Hepatic stellate cell (primary cell): Measurements from ENCODE around the gene ING4.
"Not testable (repeated sequence)": the region's sequence is repeated elsewhere in the genome, so short reads cannot be mapped to it uniquely, and the experiment has no call there.

Experiments used
- DNase-seq: peaks from one replicate; pipeline ENCODE4 v3.0.0; 2011; ENCODE audit warnings: low spot score

The ING4 gene

DNA sequence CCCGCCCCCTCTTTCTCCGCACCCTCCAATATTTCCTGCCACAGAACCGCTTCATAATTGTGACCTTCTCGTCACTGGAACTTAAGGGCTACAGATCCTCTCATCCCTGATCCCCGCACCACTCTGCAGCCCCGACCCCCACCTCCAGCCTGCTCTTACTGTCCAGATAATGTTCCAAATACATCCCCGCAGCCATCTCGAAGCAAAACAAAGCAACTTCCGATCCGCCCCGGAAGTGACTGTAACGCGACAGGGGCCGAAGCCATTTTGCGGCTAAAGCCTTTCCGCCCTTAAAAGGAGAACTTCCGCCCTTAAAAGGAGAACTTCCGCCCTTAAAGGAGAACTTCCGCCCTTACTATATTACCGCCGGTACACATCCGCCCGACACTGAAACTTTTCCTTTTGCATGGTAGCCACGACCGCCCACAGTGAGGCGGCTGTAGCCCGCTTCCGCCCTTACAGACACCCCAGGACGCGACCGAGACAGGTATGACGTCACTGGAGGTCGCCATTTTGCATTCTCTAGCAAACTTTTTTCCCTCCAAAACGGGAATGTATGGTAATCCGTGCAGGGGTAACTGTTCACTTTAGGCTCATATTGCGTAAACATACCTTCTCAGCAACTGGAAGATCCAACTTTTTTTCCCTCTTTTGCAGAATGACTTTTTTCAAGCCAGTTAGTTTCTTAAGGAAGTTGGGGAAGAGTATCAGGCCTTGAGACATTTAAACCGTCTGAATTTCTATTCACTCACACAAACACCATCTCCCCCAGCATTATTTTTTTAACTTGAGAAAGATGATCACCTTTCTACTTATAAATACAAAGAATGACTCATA is at the start of gene ING4:
ING4 (minus strand) TSS at position 214 of the 837 bp plus-strand sequence; CDS start at position 196, 18 bp downstream.
- peak; percentile 98 for DNase-seq

DNA sequence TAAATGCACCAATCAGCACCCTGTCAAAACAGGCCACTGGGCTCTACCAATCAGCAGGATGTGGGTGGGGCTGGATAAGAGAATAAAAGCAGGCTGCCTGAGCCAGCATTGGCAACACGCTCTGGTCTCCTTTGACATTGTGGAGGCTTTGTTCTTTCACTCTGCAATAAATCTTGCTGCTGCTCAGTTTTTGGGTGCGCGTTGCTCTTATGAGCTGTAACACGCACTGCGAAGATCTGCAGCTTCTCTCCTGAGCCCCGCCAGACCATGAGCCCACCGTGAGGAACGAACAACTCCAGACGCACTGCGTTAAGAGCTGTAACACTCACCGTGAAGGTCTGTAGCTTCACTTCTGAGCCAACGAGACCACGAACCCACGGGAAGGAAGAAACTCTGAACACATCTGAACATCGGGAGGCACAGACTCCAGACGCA is 46.1 kb upstream of the ING4 start:
- no peak for DNase-seq

DNA sequence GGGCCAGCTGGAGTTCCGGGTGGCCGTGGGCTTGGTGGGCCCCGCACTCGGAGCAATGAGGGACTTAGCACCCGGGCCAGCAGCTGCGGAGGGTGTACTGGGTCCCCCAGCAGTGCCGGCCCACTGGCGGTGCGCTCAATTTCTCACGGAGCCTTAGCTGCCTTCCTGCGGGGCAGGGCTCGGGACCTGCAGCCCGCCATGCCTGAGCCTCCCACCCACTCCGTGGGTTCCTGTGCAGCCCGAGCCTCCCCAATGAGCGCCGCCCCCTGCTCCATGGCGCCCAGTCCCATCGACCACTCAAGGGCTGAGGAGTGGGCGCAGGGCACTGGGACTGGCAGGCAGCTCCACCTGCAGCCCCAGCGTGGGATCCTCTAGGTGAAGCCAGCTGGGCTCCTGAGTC is 45.4 kb upstream of the ING4 start:
- DNase-seq: not testable (repeated sequence)

DNA sequence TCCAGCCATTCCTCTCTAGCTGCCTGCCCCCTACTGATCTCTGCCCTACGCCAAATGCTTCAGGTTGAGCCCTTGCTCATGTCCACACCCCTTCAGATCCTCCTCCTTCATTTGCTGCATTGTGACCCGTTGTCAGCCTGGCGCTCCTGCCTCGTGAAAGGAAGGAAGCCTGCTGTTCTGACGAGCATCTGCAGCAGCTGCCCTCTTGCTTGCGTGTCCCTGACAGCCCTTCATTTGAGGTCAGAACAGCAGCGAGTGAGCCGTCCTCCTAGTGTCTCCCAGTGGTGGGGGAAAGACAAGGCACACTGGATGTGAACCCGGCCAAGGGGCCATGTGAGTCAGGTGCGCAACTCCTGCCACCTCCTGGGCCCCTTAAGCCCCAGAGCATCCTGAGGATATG is 40.7 kb upstream of the ING4 start:
- DNase-seq: no peak

DNA sequence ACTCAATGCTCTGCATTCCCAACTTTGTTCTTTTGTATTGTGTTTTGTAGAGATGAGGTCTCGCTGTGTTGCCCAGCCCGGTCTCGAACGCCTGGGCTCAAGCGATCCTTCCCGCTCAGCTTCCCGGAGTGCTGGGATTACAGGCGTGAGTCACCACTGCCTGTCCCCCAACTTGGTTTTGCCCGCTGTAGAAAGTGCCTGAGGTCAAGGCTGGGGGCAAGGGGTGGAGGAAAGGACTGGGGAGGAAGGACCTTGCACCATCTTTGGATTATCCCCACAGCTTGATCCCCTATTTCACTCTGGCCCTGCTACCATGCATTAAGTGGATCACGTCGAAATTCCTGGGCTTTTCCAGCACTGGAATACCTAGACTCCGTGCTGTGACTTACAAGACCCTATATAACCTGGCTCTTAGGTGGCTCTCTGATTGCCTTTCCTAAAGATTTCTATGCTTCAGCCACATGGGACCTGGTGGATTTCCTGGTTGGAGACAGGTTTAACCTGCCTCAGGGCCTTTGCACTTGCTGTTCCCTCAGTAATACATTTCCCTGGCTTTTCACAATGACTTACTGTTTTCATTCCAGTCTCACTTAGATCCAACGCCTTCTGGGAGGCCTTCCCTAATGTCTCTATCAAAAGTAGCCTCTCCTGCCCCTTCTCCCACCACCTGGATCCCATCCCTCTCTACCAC is 38.3 kb upstream of the ING4 start:
- no peak for DNase-seq

DNA sequence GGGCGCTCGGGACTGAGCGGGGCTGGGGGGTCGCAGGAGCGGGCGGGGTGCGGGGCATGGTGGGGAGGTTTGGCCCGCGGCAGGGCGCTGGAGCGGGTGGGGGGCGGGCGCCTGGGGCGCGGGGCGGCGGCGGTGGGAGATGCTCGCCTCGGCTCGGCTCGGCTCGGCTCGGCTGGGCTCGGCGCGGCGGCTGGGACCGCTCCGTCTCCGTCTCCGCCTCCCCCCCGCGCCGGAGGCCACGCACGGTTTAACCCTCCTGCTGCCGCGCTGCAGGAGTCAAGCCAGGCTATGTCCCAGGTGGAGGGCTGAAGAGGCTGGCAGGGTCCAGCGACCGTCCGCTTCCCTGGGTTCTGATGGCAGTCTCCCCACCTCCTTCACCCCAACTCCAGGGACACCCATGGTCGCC is 37.7 kb upstream of the ING4 start, which contains the start of gene PIANP:
PIANP (minus strand) TSS at position 170 of the 406 bp plus-strand sequence. CDS start 2,754 bp downstream, outside the sequence.
- no peak for DNase-seq

DNA sequence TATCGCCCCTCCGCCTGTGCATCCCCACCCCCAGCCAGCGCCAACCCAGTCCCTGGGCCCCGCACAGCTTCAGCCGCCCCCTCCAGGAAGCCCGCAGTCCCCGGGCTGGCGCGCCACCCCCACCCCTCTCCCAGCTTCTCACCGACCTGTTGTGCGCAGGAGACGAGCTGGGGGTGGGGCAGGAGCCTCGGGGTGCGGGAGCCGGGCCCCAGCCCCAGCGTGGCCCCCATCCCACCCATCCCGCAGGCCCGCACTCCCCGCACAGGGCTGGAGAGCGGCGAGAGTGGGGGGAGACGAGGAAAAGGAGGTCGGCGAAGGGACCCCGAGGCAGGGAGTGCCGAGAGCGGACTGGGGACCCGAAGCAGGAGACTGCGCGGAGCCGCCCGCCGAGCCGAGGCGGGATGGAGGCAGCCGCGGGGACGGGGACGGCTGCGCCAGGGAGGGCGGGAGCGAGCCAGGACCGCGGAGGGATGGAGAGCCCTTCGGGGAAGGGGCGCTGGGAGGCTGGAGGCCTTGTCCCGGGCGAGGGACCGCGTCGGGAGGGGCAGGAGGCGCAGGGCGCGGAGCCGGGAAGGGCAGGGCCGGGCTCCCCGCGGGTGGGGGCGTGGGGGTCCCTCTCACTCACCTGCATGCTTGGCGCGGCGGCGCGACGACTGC is 37.2 kb upstream of the ING4 start:
- no peak for DNase-seq

DNA sequence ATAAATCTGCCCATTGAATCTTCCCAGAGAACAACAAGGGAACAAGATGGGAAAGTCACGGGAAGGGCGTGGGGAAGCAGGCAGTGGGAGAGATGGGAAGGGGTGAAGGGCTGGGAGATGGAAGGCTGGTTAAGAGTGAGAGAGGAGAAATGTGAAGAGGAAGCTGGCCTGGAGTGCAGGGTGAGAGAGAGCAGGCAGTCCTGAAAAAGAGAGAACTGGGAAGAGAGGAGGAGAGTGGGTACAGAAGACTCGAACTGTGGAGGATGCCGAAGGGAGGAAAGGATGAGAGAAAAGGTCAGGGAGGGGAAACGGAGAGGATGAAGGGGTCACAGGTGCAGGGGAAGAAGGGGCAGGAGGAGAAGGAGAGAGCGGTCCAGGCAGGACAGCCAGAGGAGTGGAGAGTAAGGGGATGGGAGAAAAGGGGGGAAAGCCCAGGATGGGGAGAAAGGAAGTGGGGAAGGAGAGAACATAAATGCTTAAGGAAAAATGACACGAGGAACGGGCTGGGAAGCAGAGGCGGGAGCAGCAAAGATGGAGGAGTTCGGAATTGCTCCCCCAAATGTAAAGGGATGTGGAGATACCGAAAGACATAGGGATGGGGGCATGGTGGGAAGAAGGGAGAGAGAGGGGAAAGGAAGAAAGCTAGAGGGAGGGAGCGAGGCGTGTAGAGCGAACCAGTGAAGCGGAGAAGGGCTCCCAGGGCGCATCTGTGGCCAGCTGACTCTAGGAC is 36.5 kb upstream of the ING4 start:
- DNase-seq: no peak

DNA sequence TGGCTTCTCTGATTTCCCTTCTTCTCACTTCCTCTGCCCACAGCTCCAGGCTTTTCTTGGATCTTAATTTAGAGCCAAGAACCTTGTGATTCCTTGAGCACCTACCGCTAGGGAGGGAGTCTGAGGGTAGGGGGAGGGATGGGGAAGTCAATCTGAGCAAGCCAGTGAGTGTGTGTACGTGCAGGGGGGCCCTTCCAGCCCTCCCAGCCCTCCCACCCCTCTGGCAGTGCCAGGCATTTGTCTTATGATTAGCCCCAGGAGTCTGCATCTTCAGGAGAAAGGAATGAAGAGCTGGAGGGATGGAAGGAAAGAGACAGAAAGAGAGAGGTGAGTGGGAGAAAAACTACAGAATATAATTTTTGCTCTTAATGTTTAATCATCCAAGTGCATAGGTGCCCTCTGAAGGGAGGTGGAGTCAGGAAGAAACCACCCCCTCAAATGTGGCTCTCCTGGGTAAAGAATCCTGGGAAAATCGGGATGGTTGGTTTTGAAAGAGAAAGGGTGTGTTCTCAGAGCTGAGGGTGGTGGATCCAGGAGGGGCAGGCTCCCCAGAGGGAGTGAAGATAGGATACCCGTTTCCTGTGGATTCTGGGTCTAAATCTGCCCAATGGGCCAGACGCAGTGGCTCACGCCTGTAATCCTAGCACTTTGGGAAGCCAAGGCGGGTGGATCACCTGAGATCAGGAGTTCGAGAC is 35.6 kb upstream of the ING4 start:
- no peak for DNase-seq

DNA sequence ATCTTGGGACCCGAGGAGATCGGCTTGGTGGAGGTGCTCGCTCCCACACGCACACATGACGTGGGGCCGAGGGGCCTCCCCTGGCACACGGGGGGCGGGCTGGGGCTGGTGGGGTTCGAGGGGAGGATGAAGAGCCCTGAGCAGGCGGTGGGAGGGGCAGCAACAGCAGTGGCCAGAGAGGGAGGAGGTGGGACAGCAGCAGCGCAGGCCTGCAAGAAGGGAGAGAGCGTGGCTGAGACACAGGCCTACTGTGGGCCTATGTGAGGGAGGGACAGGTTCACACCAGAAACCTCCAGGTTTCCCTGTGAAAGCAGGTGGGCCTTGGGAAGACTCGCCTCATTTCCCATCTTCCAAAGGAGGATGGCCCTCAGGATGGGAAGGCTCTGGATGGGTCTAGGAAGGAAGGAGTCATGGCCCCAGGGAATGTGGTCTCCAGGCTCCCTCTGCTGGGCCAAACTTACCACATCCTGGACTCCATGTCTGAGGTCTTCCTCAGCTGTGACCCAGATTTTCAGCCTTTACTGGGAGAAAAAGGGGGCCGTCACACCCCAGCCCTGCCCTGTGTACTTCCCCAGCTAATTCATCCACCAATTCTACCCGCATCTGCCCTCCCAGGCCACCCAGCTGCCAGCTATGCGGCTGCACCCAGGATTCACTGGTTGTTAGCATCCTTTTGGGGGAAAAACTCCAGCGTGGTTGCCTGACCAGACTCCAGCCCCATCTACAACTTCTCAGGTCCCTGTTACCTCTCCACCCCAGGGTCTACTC is 34.8 kb upstream of the ING4 start:
- DNase-seq: peak; percentile 88

DNA sequence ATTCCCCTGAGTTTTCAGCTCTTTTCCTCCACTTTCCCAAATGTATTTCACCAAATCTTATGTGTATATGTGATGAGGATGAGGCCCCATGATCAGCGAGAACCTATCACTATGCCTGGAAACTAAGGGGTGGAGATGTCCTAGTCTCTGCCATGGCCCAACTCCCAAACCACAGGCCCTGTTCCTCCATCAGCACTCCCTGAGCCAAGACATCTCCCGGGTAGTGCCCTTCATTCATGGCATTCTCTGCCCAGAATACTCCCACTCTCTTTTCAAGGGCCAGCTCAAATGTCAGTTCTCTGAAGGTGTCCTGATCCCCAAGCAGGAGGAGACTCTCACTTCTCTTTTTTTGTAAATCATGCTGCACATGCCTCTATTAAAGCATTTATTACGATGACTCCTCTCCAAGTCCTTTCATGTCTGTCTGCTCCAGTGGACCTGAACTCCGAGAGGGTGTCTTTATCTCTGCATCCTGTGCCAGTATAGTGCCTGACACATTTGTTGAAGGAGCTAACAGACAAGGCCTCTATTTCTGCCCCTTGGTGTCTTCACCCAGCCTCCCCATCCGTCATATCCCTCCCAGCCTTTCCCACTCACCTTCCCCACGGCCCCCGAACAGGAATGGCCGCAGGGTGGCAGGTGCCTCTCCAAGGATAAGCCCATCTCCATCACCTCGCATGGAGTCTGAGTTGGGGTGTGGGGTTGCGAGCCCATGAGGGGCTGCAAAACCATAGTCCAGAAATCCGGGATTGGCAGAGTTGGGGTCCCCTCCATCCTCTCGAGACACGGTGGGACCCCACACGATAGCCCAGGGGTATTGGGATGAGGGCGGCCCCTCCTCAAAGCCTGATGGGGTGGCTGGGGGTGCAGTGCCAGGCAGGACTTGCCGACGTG is 34.0 kb upstream of the ING4 start:
- no peak for DNase-seq

DNA sequence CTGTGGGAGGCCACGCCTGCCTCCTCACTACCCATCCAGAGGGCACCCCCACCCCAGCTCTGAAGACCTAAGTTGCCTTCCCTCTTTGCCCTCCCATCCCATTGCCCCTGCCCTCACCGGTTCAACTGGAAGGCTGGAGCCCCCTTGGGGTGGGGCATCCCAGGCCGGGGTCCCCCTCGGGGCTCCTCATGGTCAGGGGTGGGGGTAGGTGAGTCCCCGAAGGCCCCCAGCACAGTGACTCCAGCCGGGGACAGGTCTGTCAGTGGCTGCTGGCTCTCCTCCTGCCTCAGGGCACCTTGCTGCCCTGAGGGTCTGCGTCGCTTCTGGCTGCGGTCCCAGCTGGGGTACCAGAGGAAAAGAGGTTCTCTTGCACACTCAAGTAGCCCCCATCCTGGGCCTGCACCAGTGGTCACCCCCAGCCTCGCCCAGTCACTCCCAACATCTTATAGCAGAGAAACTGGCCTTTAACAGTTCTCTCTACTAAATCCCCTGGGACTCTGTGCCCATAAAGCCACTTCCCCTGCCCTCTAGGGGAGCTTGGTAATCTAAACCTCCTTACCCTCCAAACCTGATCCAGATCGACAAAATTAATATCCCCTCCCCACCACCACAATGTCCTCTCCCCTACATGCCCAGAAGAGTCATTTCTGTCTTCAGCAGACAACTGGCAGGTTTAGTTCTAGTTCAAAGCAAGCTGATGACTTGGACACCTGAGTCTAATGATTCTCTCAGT is 32.6 kb upstream of the ING4 start:
- no peak for DNase-seq

DNA sequence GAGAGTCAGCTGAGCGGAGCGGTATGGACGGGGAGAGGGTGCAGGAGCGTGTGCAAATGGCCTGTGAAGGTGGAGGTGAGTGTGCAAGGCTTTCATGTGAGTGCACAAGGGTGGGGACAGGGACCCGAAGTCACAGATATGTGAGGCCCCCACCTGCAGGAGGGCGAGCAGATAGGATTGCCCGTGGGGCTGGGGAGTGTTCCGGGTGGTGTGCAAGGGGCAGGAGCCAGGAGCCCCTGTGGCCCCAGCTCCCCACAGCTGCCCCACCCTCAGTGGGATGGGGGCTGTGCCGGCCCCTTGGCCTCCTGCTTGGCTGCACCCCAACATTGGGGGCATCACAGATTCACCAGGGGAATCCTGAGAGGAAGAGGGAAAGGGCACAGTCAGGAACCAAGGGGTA is 31.8 kb upstream of the ING4 start:
- DNase-seq: no peak

DNA sequence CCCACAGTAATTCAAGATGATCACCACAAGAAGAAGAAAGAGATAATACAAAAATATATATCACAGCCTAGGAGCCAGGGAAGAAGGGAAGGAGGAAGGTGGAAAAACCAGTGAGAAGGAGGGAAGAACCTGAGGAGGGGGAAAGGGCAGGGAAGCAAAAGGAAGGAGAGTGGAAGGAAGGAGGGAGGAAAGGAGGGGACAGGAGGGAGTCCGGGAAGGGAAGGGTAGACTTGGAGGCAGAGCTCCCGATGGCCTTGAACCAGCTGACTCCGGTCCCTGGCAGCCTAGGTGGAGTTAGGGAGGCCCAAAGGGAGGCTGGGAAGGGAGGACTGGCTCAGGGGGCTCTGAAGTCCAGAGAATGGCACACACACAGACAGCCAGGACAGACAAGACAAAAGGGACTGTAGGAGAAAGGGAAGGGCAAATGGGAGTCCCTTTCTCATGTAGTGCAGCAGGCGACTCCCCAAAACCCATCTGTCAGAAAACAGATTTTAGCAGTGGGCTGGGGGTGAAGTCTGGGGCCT is 31.0 kb upstream of the ING4 start:
- DNase-seq: no peak

DNA sequence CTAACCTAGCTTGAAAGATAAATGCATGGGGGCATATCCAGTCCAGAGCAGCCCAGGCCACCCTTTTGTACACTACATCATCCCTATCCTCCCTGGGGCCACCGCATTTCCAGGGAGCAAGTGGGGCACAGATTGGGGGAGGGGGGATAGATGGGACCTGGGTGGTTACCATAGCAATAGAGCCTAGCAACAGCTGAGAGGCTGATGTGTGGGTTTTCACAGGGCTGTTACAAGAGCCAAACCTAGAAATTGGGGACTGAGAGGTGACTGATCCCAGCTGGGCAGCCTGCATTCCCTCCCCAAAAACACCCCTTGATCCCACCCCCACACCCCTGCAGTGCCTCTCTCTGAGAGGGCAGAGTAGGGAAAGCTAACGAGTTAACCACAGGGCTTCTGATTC is 30.0 kb upstream of the ING4 start:
- DNase-seq: no peak

DNA sequence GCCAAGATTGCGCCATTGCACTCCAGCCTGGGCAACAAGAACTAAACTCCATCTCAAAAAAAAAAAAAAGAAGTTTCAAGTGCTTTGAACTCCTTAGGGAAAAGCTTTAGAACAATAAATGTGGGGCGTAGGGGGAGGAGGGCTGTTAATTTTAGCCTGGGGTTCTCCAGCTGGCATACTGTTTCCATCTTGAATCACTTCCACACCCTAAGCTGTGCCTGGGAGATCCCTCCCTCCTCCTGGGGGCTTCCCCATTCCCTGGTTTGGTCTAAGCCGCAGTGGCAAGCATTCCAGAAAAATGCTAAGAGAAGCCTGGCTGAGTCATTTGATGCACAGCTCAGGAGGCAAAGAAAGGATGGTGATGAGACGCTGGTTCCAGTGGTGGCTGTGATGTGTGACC is 28.6 kb upstream of the ING4 start:
- DNase-seq: no peak

DNA sequence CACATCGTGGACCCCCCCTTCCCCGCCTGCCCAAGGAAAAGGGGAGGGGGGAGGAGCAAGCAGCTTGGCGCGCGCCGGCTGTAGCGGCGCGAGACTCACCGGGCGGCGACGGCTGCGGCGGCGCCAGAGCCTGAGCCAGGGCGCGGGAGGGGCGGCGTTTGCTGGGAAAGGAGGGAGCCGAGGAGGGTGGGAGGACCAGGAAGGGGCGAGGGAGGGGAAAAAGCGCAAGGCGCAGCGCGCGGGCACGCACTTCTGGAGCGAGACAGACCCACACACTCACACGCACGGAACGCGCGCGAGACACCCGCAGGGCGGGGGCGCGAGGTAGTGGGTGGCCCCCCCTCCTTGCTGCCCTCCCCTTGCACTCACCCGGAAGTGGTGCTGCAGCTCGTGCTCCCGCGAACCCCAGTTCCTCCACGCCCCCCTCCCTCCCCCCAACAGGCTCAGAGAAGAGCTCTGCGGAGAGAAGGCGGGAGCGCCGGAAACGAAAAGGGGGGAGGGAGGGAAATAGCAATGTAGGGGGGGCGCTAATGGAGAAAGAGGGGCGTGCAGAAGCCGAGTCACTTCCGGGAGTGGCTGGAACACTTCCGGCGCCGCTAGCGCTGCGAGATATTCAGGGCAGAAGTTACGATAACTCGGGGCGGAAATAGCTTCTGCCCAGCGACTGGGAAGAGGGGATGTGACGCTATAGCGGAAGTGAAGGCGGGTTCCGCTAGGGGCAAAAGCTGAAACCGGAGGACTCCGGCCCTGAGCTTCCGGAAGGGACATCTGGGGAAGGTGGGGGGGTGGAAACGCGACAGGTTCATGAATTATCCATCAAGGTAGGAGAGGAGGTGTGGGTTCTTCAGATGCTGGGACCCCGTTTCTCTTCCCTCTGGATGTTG is 26.3 kb upstream of the ING4 start, which contains the start of gene ZNF384:
ZNF384 (minus strand) TSS at position 377 of the 884 bp plus-strand sequence. CDS start 9,855 bp downstream, outside the sequence.
- DNase-seq: peak; percentile 98
